ENCODE results near the gene POLR3B. TPM values are rescaled to one million over a fixed set of nuclear protein-coding genes. Genes with fewer than 3 reads are reported as not detected.
"Not testable (repeated sequence)": the region's sequence is repeated elsewhere in the genome, so short reads cannot be mapped to it uniquely, and the experiment has no call there.

The POLR3B gene
- total and polyA plus RNA-seq, 2 of the 8 experiments (the other 6 are each of a cell fraction or from before 2014, with no cell fraction given): 5.0 to 13.2 TPM

- POLR2A ChIA-PET (ENCODE audit: partially characterized antibody): interaction anchor here (1.6 kb wide), 1 partner anchor 10 kb away, joined by 8 read pairs; the partner anchor contains the start of gene TCP11L2
- not testable (repeated sequence) for H3K23ac ChIP-seq (ENCODE audit: insufficient read length); H3K4me1 ChIP-seq (replicated peaks in 1 of 4; ENCODE audit: control insufficient read depth in 3 of 4, insufficient read depth in 4 of 4, low read length in 3 of 4); H2AFZ ChIP-seq (ENCODE audit: low read length); H3K4me3 ChIP-seq (ENCODE audit: extremely low read depth in 1 of 4, insufficient read depth in 2 of 4, low read depth in 3 of 4, low read length in 4 of 4); H2BK12ac ChIP-seq (ENCODE audit: low read depth, low read length); H4K20me1 ChIP-seq (replicated peaks in 1 of 2; ENCODE audit: control insufficient read depth in 1 of 2, insufficient read depth in 2 of 2, low read length in 2 of 2); H3K36me3 ChIP-seq (ENCODE audit: control insufficient read depth in 2 of 4, insufficient read depth in 4 of 4, low read length in 3 of 4); H3K56ac ChIP-seq (replicated peaks; ENCODE audit: insufficient read length, low read depth, low read length); H4K91ac ChIP-seq (replicated peaks; ENCODE audit: insufficient read length, low read length); H2AK5ac ChIP-seq (ENCODE audit: low read depth, low read length); H4K8ac ChIP-seq (ENCODE audit: extremely low read depth, insufficient read depth, low read length); H3K27me3 ChIP-seq (replicated peaks in 1 of 4; ENCODE audit: control insufficient read depth in 3 of 4, extremely low read depth in 1 of 4, insufficient read depth in 3 of 4, low read length in 3 of 4); H2BK5ac ChIP-seq (ENCODE audit: low read depth, low read length); H2BK120ac ChIP-seq (replicated peaks; ENCODE audit: low read depth, low read length); H3K9ac ChIP-seq (replicated peaks in 1 of 4; ENCODE audit: extremely low read depth in 1 of 4, low read depth in 3 of 4, low read length in 3 of 4); H3K23me2 ChIP-seq (ENCODE audit: low read depth, low read length); H3K79me1 ChIP-seq (ENCODE audit: low read depth, low read length); H3K4ac ChIP-seq (replicated peaks; ENCODE audit: insufficient read length, low read depth, low read length); H2BK20ac ChIP-seq (ENCODE audit: low read length); H4K5ac ChIP-seq (ENCODE audit: insufficient read length, low read depth, low read length); H3K79me2 ChIP-seq (ENCODE audit: control insufficient read depth in 1 of 2, insufficient read depth in 2 of 2, low read length in 2 of 2); H3K18ac ChIP-seq (ENCODE audit: extremely low read depth, low read length); H3K14ac ChIP-seq (ENCODE audit: insufficient read length); H2BK15ac ChIP-seq (ENCODE audit: low read length); H3K9me3 ChIP-seq (ENCODE audit: insufficient read depth in 2 of 2, low read depth in 1 of 2, low read length in 1 of 2); H3K27ac ChIP-seq (ENCODE audit: low read depth, low read length); FAIRE-seq; DNase-seq (ENCODE audit: low read depth in 1 of 2, low spot score in 2 of 2); H3K4me2 ChIP-seq (ENCODE audit: insufficient read depth in 1 of 2, low read depth in 2 of 2, low read length in 2 of 2)
- WGBS, 2 experiments (ENCODE audit: extremely low coverage in 1 of 2, insufficient coverage in 1 of 2, insufficient read length in 1 of 2, insufficient replicate concordance in 2 of 2, low coverage in 1 of 2, low lambda C conversion rate in 2 of 2, missing lambda C conversion rate in 1 of 2): 72% methylated on average over 4 of the region's 4 CpGs; no CpG with 5 or more reads in 1 of the 2 experiments
- CTCF ChIA-PET (ENCODE audit: partially characterized antibody): interaction anchor here (0.6 kb wide), 1 partner anchor 17 kb away, joined by 3 read pairs; no protein-coding TSS in a partner anchor
These were observed 44.1 kb upstream of the POLR3B start for GRCh38 chr12:106313413-106313812.

All from H1 (cell line).